Right forelimb (tissue), 1 donor: Measurements from ENCODE around the gene MYF5.

Experiments used
- DNase-seq: peaks from one replicate; pipeline ENCODE4 v3.0.0-alpha.2; 2018

MYF5 gene

DNA sequence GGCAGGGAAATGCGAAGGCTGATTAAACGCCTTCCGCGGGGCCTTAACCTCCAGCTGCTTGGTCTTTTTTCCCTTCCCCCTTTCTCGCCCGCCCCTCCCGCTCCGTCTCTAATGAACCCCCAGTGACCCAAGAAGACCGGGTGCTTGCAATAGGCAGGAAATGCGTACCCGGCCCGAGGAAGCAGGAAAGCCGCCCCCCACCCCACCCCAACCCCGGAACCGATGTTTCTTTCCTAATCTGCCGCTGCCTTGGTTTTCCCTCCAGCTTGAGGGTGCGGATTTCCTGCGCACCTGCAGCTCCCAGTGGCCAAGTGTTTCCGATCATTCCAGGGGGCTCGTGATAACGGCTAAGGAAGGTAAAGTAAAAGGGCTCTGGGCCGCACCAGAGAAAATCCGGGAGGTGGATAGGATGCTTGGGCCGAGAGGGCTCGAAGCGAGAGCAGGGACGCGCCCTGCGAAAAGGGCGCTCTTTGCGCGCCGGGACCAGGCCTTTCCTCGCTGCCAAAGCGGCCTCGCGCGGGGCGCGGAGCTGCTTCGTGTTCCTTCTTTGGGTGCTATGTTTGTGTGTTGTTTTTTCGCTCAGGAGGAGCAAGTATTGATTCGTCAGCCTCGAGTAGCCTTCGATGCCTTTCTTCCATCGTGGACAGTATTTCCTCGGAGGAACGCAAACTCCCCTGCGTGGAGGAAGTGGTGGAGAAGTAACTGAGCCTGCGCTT, 8.3 kb upstream of the MYF5 start:
- DNase-seq, result peak; percentile 63

DNA sequence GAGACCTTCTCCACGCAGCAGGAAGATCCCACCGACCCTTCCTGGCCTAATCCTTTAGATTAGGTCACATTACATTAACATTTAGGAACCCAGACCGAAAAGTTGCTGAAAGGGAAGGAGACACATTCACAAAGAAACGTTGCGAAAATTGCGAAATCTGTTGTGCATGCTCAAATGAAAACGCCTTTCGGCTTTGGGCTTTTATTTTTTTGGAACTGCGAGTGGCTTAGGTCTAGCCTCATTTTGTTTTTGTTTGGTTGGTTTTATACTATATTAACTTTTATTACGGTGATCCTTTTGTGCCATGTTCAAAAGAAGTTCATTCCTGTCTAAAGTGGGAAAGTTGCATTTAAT, 7.8 kb upstream of the MYF5 start:
- DNase-seq, result no peak

DNA sequence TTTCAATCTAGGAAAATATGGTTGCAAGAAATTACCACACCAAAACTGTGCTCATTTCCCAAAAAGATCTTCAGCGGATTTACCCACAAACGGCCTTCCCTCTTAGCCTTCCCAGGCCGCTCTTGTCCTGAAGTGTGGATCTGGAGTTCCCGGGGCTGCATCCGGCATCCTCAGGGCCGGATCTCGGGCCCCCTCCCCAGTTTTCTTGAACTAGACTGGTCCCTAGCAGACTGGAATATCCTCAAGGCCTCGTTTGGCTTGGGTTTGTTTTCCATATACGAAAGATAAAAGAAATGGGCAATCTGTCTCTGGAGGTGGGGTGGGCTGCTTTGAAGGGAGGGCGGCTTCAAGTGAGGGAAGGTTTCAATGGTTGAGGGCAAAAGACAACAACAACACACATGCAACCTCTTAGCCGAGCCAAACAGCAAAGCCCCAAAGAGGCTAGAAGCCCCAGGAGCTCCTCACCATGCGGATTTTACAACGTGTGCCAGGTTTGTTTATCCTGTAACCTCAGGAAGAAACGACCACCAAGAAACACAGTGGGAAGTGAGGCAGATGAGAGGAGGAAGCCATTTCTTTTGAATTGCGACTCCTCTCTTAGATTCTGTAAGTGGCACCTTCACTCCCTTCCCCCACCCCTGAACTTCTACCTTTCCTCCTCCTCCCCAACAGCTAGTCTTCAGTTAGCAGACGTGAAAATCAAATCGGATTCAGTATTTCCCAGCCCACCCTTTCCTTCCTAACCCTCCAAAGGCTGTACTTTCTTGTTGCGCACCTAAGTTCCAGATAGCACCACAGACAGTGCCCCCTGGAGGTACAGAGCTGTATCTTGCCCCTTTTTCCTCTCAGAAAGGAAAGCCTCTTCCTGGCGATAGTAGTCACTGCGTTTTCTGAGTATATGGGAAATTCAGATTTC, 6.6 kb upstream of the MYF5 start:
- no peak for DNase-seq

DNA sequence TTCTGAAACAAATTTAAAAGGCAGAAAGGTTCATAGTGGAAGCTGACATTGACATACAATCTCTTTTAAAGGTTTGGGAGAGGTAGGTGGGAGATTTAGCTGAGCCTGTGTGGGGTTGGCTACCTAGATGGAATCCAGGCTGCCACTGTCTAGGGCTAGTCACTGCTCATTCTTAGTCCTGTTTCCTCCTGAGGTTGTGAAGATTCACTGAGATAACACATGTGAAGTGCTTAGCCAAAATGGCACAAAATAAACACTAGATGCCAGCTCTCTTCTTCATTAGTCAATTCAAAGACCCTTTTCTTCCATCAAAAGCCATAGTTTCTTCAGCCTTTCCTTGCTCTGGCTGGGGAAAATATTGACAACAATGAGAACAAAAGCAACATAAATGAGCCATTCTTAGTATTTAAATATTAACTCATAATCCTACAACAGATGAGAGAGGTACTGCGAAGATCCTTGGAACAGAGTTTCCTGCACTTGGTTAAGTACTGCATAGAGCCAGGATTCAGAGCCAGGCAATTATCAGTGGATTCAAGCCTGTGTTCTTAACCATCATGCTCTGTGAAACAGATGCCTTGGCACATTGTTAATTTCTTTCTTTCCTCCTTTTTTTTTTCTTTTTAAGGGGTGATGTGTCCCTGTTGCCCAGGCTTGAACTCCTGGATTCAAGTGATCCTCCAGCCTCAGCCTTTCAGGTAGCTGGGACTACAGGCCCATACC, 5.8 kb upstream of the MYF5 start:
- no peak for DNase-seq

DNA sequence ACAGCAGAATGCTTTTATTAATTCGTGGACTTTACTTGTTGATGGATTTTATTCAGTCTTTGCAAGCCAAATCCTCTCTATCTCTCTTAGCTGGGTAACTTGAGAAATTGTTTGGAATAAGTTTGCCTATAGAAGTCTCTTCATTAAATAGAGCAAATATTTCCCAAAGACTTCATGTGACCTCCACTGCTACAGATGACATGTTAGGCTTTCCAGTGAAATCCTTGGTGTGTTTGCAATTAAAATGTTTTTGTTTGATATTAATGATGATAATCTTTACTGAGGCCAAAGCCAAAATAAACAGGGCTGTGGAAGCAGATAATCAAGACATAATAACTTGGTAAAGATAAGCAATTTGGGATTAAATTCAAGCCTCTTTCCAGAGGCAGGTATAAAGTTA, 4.8 kb upstream of the MYF5 start:
- no peak for DNase-seq

DNA sequence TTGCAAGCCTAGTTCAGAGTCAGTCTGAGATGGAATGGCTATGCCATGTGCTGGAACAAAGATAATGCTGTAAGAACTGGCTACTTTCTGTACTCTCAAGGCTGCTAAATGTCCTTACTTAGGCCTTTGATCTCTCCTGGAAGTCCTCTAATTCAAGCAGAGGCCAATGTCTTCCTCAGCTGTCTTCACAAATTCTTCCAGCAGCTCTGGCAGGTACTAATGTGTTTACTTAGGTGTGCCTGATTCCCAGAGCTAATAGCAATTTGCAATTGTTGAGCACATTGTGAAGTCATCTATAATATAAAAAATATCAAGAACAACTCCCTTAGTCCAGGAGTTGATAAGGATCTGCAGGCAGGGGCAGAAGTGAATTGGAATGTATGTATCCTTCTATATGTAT, 3.8 kb upstream of the MYF5 start:
- DNase-seq, result no peak

DNA sequence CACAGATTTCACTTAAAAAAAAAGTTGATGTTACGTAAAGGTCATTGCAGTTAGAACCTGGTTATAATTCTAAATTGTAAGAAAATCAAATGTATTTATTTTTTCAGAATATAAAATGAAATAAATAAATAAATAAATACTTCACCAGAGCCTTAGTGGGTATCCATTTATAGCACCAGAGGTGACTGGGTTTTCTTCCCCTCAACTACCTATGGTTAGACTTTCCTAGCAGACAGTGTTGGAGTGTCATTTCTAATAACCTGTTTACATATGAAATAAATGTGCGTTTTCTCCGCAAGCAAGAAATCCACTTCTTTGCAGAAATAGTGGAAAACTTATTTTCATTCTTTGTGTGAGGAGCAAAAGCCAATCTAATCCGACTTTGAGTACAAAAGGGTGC, 3.3 kb upstream of the MYF5 start:
- DNase-seq, result no peak

DNA sequence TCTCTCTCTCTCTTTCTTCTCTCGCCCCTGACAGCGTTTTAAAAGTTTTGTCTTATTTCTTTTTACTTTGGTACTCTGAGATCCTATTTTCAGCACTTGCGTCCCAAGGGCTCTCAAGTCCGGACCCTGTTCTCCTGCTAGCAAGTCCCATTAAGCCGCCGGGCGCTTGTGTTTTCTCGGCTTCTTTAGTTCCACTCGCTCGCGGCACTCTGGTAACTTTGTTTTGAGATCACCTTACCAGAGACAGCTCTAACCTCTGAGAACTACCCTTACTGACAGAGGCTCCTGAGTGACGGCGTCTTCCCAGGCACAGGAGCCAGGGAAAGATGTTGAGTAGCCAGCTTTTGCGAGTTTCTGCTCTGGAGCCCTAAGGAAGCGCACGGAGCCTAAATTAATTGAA, 2.7 kb upstream of the MYF5 start:
- DNase-seq, result no peak

DNA sequence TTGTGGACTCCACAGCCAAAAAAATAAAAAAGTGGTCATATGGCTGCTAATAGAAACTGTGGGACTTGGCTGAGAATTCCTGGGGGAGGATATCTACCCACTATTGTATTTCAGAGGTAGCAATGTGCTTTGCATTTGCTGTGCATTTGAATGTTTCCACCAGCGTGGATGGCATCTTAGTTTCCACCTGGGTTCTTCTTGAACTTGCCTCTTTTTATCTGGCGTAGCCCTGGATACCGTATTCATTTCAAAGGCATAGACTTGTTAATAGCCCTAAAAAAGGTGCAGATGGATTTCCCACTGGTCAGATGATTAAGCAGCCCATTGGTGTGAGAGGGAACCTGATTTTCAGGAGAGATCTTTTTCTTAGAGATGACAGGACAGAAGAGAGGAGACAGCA, 1.9 kb upstream of the MYF5 start:
- no peak for DNase-seq

DNA sequence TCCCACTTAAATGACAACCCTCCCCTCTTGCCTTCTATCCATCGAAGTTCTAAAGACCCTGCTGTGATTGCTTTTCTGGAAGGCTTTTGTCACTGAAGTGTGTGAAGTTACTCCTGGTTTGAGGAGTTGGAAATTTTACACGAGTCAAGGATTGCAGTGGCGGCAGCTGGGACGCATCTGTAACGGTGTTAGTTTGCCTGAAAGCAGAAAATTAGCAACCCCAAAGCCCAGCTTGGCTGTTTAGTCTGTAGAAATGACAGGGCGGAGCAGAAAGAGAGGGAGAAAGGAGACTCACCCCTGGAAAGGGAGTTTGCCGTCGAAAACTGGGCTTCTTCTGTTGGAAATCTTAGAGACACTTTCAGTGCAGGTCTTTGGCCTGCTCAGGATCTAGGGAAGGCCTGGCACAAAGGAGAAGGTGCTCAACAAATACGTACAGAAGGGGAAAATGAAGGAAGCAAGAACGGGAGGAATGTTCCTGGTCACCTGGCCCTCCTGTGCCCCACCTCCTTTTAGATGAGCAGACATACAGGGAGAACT, 931 bp upstream of the MYF5 start:
- no peak for DNase-seq

DNA sequence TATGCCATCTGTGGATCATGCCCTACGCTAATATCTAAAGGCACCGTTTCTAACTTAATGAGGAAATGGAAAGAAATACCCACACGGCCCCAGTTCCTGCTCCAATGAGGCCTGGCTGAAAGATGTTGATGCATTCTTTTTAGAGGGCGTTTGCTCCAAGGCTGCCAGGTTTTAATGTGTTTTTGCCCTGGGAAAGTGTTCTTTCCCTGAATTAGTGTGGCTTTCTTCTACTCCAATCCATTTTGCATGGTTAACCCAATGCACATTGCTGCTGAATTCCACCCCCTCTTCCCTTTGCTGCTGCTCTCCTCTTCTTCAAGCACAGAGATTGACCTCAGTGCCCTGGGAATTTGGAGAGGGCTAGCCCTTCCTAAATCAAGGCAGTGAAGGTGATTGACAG, 1.1 kb downstream of the MYF5 start:
- DNase-seq, result no peak

DNA sequence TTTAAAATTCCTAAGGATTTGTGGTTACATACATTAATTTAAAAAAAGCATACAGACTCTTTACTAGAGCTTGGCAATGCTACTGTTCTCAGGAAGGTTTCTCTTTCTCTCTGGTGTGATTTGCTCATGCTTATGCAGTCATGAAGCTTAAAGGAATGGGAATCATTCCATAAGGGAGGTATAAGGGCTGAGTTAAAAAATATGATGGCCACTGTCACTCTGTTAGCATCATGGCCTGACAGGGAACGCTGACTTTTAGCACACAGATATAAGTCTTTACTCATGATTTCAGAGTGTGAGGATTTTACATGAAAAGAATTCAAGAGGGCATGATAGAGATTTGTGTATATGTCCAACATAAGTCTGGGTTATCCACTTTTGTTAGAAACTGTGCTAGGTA, 3.8 kb downstream of the MYF5 start:
- DNase-seq, result no peak

DNA sequence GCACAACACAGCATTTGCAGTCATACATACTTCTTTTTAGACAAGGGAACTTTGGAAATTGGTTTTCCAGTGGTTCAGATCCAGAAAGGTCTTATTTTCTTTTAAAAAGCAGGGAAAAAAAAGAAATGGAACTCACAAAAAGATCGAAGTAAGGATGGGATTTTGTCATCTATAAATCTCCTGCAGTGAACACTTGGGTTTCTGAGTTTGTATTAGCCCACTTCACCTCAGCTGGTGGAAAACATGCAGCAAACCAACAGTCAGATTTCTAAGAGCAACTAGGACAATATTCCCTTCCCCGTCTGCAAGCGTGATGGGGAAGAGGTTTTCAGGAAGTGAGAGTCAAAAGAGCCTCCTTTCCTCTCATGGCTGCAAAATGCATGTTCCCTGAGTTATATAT, 4.6 kb downstream of the MYF5 start:
- DNase-seq, result no peak

DNA sequence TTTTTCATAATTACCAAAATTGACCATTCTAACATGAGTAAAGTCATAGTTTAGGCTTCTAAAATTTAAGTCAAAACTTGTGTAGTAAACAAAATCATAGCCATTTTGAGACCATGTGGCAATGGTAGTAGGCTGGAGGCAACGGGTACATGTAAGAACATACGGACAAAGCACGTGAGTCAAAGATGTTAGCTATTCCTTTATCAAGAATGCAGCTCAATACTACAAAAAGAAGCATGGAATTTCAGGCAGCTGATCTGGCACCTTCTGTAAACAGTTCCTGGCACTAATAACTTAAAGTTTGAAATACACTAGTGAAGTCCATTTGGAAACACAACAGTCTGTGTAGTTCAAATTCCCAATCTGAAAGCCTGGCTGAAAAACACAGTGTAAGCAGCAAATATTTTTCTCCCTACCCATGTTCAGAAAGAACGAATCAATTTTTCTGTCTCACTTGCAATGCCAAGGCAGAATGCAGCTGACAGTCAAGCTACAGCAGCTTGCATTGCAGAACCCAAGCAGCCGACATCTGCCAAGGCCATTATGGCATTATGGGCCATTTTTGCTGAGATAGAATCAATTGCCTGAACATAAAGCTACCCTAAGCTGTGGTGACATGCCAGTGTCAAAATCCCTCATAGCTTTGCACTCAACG, 29.3 kb downstream of the MYF5 start:
- no peak for DNase-seq

DNA sequence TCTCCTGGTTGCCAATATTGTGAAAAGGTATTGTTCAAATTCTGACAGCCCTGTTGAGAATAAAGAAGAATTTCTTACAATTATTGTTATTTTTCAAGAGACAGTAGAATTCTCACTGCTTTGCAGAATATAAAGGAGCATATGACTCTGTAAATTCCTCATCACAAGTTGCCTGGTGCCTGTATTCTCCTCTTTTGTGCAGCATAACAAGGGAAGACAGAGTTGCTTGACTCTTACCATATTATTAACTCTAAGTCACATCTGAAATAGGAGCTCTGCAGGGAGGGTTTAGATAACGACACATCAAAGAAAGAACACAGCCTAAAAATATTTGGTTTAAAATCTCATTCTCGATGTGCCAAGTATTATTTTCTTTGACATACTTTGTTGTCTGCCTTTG, 31.1 kb downstream of the MYF5 start:
- DNase-seq, result no peak

DNA sequence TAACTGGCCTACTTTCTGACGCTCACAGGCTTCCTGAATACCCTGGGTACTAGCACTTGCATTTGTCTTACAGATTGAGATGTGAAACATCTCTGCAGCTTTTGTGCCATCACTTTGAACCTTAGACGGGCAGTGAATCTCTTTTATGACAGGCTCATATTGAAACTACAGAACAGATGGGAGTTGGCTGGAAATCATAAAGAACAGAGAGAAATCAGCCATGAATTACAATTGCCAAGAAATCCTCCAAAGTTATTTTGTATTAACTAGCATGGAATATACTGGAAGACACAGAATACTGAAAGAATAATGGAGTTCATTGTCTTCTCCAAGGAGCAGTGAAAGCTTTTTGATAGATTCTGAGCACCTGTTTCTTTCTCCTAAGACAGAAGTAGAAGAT, 32.7 kb downstream of the MYF5 start:
- no peak for DNase-seq

DNA sequence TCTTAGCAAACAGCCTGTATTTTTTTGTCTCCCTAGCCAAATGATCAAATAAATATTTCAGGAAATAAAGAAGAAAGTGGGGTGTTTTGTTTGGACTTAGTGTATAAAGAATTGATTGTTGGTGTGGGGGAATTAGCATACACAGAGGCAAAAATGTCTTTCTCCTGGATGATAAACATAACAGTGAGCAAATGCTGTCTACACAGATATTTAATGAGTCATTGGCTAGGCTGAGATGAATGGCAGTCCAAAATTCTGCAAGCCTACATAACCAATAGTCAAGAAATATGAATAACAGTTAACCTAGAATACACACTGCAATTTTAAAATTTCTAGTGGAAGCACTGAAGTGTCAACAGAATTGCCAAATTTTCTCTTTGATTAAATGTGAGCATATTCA, 35.8 kb downstream of the MYF5 start:
- no peak for DNase-seq

DNA sequence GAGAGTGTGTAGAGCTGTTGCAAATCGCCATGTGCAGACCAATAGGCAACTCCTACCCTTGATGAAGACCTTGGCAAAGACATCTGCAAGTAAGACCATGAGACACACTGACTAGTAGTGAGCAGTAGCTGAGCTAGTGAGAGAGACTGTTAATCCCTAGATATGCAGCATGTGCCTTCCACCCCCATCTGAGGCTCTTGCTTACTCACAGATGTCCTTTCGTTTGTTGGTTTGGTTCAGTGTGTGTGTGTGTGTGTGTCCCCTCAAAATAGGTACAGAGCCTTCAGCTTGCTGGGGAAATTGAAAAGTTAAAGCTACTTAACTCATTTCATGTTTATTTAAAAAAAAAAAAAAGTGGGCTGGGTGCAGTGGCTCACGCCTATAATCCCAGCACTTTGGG, 37.6 kb downstream of the MYF5 start:
- no peak for DNase-seq

DNA sequence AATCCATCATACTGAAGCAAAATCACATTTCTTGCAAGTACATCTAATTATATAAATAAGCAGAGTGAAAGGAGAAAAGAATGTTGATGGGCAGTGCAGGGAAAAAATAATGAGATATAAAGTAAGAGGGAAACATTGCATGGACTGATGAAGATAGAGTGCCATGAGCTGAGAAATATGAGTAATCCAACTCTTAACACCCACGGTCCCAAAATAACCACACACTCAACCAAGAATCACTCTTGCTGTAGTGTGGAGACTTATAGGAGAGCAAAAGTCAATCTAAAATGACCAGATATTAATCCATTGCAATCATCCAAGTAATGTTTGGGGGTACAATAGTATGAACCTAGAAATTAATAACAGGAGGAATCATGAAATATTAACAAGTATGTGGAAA, 40.2 kb downstream of the MYF5 start:
- no peak for DNase-seq

DNA sequence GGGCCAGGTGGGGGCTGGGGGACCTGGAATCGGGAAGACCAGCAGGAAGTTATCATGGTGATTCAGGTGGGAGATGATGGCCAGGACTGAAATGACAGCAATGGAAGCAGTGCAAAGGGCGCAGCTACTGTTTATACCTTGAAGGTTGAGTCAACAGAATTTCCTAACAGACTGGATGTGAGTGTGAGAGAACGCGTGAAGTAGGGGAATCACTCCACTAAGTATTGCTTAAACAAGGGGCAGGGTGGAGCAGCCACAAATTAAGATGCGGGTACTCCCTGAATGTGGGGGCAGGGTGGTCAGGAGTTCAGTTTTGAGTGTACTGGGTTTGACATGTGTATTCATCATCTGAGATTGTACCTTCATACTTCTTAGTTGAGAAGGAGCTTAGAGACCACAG, 45.1 kb downstream of the MYF5 start:
- DNase-seq, result no peak

DNA sequence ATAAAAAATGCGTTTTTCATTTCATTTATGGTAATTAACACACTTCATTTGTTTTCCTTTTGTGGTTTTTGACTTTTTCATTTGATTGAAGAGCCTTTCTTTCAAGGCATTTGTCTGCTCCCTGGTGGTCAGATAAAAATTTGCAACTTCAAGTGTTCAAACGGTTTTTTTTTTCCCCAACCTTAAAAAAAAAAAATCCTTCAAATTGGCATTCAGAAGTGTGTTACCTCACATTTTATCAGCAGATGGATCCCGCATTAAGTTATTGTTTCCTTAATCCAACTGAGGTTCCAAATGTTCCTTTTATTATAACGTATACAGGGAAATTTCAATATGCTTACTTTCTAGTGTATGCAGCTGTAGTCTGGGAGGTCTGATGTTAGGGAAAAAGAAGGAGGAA, 47.2 kb downstream of the MYF5 start:
- no peak for DNase-seq

DNA sequence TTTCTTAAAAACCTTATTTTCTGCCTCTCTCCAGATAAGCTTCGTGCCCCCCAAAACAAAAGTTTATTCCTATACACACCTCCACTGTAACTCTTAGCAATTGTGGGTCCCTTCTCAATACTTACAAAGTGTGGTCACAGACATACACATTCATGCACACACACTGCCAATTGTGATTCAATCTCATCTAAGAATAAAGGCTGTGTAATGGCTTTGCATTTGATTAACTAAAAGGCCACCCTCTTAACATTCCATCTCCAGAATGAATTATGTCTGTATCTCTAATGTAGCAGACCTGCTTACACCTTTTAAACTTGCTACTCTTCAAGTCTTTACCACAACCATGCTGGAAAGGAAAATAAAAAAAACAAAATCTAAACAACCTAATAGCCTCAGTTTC, 49.5 kb downstream of the MYF5 start:
- DNase-seq, result no peak

DNA sequence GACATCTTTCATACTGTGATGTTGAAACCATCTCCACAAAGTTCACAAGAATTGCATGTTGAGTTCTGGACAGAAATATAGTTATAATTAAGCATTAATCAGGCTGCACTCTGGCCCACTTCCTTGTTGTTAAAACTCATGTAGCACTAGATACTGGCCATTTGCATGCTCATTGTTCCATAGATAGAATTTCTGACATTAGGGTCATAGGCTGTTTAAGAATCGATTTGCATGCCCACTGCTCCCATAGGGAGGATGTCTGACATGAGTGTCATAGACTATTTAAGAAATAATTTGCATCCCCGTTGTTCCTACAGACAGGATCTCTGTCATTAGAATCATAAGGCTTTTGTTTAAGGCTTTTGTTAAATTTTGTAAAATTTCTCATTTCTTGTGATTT, 50.2 kb downstream of the MYF5 start:
- DNase-seq, result no peak
